Erythroblast (primary cell): ENCODE results near the gene RBMS1.

Experiments
- GATA1 ChIP-seq: IDR thresholded peaks from 2 replicates; pipeline ENCODE4 v1.6.1; 2011; ENCODE audit warnings: low read depth, mild to moderate bottlenecking, control low read depth, low read length, moderate library complexity
- POLR2A ChIP-seq: IDR thresholded peaks from 2 replicates; pipeline ENCODE4 v1.6.1; 2011; ENCODE audit warnings: mild to moderate bottlenecking, low read length

DNA sequence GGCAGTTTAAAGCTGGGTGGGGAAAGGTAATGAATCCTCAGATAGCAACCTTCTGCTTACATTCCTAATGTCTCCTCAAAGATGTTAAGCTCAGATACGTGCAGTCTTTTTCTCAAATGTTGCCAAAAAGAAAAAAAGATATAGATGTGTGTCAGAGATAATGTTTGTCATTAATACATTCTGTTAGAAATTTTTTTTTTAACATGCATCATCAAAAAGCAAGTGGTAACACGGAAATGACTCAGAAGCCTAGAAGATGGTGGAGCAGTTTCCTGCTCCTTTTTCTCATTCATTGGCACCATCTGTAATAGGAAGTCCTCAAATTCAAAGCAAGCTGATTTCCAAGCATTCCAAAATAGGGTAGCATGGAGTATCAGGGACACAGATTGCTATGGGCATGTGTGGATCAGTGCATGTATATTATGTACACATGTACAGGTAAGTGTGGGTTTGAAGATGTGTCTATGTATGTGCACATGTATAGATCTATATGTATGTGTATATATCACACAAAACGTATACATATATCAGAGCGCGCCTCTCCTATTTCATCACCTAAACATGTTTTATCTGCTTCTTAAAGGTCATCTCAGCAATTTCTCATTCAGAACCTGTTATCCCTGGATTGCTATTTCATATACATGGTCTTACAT lies 213.7 kb downstream of the RBMS1 start:
- no peak for TF ChIP-seq POLR2A
- TF ChIP-seq GATA1, result no peak
